HepG2 (cell line): ENCODE results near the gene DDC. TPM values are rescaled to one million over a fixed set of nuclear protein-coding genes. Genes with fewer than 3 reads are reported as not detected.

ENCODE experiments used
- ATAC-seq: fragments of 200-7000 bp; cut with Tn5 transposase; 3 replicates; pipeline ENCODE4 v1.9.1; 2020; ENCODE audit warnings: mild to moderate bottlenecking, moderate library complexity
- BruUV-seq: library from RNA; stranded (reverse); fragments of 400-500 nt; replicated peaks from 2 replicates; lab custom pipeline; 2021; lab: Mats Ljungman, UMichigan
- CTCF ChIA-PET: fragments of 300-600 bp; formaldehyde crosslinking; extraction: SDS; loops from one replicate; lab custom pipeline; 2021; ENCODE audit warnings: low total read pairs, inconsistent platforms, low intra/inter-chr PET ratio; lab: Yijun Ruan, JAX
- POLR2A ChIA-PET: fragments of 350-600 bp; sonication (Branson Sonifier 250); formaldehyde crosslinking; loops from one replicate; lab custom pipeline; 2020; ENCODE audit warnings: antibody characterized with exemption, inconsistent platforms; lab: Yijun Ruan, JAX
- DNase-seq: peaks from one replicate; pipeline ENCODE4 v3.0.0-alpha.2; 2015; ENCODE audit warnings: low spot score
- FAIRE-seq: peaks from 3 replicates; lab custom pipeline; 2011; peaks lifted over from hg19 to GRCh38; lab: Jason Lieb, UNC
- H2AFZ ChIP-seq: one replicate; pipeline ENCODE4 v1.6.1; 2011; ENCODE audit warnings: low read length, inconsistent platforms
- H3K27ac ChIP-seq: fragments of 300-600 bp; 3 replicates; pipeline ENCODE4 v1.8.0; 2011; ENCODE audit warnings: mixed run types, mild to moderate bottlenecking, mixed read lengths, low read length, inconsistent platforms; ENCODE audit not compliant: insufficient read depth; ENCODE audit errors: extremely low read length
- H3K27me3 ChIP-seq, 2 experiments: fragments of 200-600 bp in 1 of 2; 2 replicates in 1 of 2; 3 replicates in 1 of 2; pipeline versions ENCODE4 v1.6.0 to v1.8.0; 2011; ENCODE audit warnings: low read length in 2 of 2, mild to moderate bottlenecking in 2 of 2, moderate library complexity in 2 of 2, inconsistent platforms in 1 of 2; ENCODE audit not compliant: insufficient read depth in 2 of 2, control insufficient read depth in 1 of 2
- H3K36me3 ChIP-seq, 2 experiments: fragments of 200-600 bp in 1 of 2; replicated peaks in 1 of 2; 2 replicates in 1 of 2; 3 replicates in 1 of 2; pipeline versions ENCODE4 v1.5.1 to v1.8.0; 2011; ENCODE audit warnings: low read length in 2 of 2, inconsistent platforms in 1 of 2; ENCODE audit not compliant: insufficient read depth in 2 of 2, control insufficient read depth in 1 of 2
- H3K4me1 ChIP-seq: 2 replicates; pipeline ENCODE4 v1.5.1; 2012; ENCODE audit warnings: low read length, inconsistent platforms; ENCODE audit not compliant: insufficient read depth
- H3K4me2 ChIP-seq: 2 replicates; pipeline ENCODE4 v1.6.0; 2011; ENCODE audit warnings: low read depth, low read length, inconsistent platforms
- H3K4me3 ChIP-seq, 3 experiments: fragments of 200-600 bp in 1 of 3; sonication (generic), shearing (Covaris generic) in 1 of 3; replicated peaks in 1 of 3; 2 replicates each; pipeline ENCODE4 v1.5.1; 2011 to 2016; ENCODE audit warnings: low read length in 3 of 3, inconsistent platforms in 2 of 3, low read depth in 2 of 3, mild to moderate bottlenecking in 2 of 3, control low read depth in 1 of 3, mixed read lengths in 1 of 3; ENCODE audit not compliant: insufficient read depth in 1 of 3
- H3K79me2 ChIP-seq: one replicate; pipeline ENCODE4 v1.6.1; 2011; ENCODE audit warnings: low read length, inconsistent platforms; ENCODE audit not compliant: insufficient read depth
- H3K9ac ChIP-seq: 2 replicates; pipeline ENCODE4 v1.6.0; 2011; ENCODE audit warnings: mild to moderate bottlenecking, low read depth, low read length, inconsistent platforms; ENCODE audit not compliant: insufficient read depth
- H3K9me3 ChIP-seq: 2 replicates; pipeline ENCODE4 v1.5.1; 2012; ENCODE audit warnings: mild to moderate bottlenecking, low read length
- H4K20me1 ChIP-seq: 2 replicates; pipeline ENCODE4 v1.6.0; 2011; ENCODE audit warnings: inconsistent platforms, mild to moderate bottlenecking, low read length, moderate library complexity; ENCODE audit not compliant: insufficient read depth
- DR1 ChIP-seq: sonication (generic); formaldehyde crosslinking; IDR thresholded peaks from 2 replicates; pipeline ENCODE4 v1.8.0; 2021; ENCODE audit warnings: mild to moderate bottlenecking, missing genetic modification reagents, inconsistent platforms
- SALL2 ChIP-seq: sonication (generic); formaldehyde crosslinking; IDR thresholded peaks from 2 replicates; pipeline ENCODE4 v1.8.1; 2023; ENCODE audit warnings: mild to moderate bottlenecking, missing genetic modification reagents, inconsistent platforms
- SOX6 ChIP-seq, 2 experiments: fragments of 450-650 bp in 1 of 2; sonication (generic) in 1 of 2; formaldehyde crosslinking in 1 of 2; IDR thresholded peaks; 2 replicates each; pipeline versions ENCODE4 v1.4.0 to v1.6.1; 2017 to 2020; ENCODE audit warnings: antibody characterized with exemption in 1 of 2, mild to moderate bottlenecking in 1 of 2, missing genetic modification reagents in 1 of 2
- ZNF589 ChIP-seq: sonication (generic); formaldehyde crosslinking; conservative IDR thresholded peaks from 2 replicates; pipeline ENCODE4 v1.8.0; 2022; ENCODE audit warnings: mild to moderate bottlenecking, moderate library complexity, missing genetic modification reagents
- WGBS: methylation state at CpG from one replicate; pipeline ENCODE4 v1.1.6; 2017; ENCODE audit warnings: low lambda C conversion rate; 5-methylcytosine and 5-hydroxymethylcytosine counted together
- in situ Hi-C: cut with HindIII; loops from 2 replicates; pipeline ENCODE4 v1.10.0; 2017; ENCODE audit warnings: low pct_unique_long_range_greater_than_20kb; ENCODE audit not compliant: extremely low pct_ligation_motif_present
- intact Hi-C: fragments of 100-400 bp; cut with micrococcal nuclease; formaldehyde crosslinking; loops from one replicate; pipeline ENCODE4 v1.10.0; 2022; ENCODE audit not compliant: unreplicated experiment
- polyA plus RNA-seq, 8 experiments: library from polyadenylated mRNA; depleted of rRNA in 3 of 8; stranded (reverse) in 7 of 8; unstranded in 1 of 8; fragments of >200 nt; fragmentation: Illumina TruSeq in 4 of 8; extraction: Trizol in 4 of 8; gene quantifications; 2 replicates each; pipeline versions ENCODE4 v1.2.1 to v1.2.3, GENCODE V29; 2011 to 2016; ENCODE audit warnings: low read depth in 4 of 8, missing spikeins in 1 of 8, mixed read lengths in 1 of 8; ENCODE audit not compliant: insufficient read depth in 1 of 8
- total RNA-seq, 5 experiments: library from RNA; depleted of rRNA; stranded (reverse); fragments of >200 nt; fragmentation: Illumina TruSeq; extraction: Trizol; gene quantifications; 2 replicates each; pipeline ENCODE4 v1.2.3, GENCODE V29; 2016; ENCODE audit warnings: low read depth in 1 of 5
- TF ChIP-seq, protein P1 (sequence below): sonication (generic); formaldehyde crosslinking; IDR thresholded peaks from 2 replicates; pipeline ENCODE4; 2020; ENCODE audit warnings: missing genetic modification reagents, mild to moderate bottlenecking, borderline replicate concordance

DDC gene
- total and polyA plus RNA-seq, 2 of the 13 experiments (the other 11 are each of a cell fraction or from before 2014, with no cell fraction given) = 11.7 to 93.3 TPM

DNA sequence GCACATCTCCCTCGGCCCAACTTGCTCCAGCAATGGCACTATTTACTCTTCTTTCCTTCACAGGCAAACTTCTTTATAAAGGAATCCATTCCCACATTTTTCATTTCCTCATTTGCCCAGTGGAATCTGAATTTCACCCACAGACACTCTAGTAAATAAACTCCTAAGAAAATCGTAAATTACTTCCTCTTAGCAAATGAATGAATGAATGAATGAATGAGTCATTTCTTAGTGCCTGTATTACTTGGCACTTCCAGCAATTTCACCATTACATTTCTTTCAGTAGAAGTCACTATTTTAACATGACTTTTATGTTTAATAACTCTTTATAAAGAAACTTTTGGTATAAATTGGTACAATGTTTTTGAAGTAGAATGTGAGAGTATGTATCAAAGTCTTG lies 55.7 kb downstream of the DDC start:
- Histone ChIP-seq H3K27ac (no peak overlapping the region), H3K27me3 (no peaks in the 10 kb centered on the region), H3K9ac (no peak overlapping the region), H3K4me2 (no peak overlapping the region), H3K36me3 (peaks cover 2 to 9% of the 10 kb centered on the region in 2 experiments; a peak in 2 of 5 replicates), H3K4me1 (0 out of 2 replicates have a peak, but pooled peaks cover 7% of the 10 kb centered on the region), H4K20me1 (no peaks in the 10 kb centered on the region), H3K79me2 (no peaks in the 10 kb centered on the region), H2AFZ (no peak overlapping the region), H3K4me3 (no peak overlapping the region), H3K9me3 (no peaks in the 10 kb centered on the region)
- in situ Hi-C loops (no loop called here), intact Hi-C loops (no loop called here)
- ATAC-seq = no peak
- CTCF ChIA-PET = no interaction called here
- POLR2A ChIA-PET = no interaction called here
- DNase-seq = no peak
- WGBS = 93% methylated on average over 2 of the region's 2 CpGs
- TF ChIP-seq, protein P1, sequence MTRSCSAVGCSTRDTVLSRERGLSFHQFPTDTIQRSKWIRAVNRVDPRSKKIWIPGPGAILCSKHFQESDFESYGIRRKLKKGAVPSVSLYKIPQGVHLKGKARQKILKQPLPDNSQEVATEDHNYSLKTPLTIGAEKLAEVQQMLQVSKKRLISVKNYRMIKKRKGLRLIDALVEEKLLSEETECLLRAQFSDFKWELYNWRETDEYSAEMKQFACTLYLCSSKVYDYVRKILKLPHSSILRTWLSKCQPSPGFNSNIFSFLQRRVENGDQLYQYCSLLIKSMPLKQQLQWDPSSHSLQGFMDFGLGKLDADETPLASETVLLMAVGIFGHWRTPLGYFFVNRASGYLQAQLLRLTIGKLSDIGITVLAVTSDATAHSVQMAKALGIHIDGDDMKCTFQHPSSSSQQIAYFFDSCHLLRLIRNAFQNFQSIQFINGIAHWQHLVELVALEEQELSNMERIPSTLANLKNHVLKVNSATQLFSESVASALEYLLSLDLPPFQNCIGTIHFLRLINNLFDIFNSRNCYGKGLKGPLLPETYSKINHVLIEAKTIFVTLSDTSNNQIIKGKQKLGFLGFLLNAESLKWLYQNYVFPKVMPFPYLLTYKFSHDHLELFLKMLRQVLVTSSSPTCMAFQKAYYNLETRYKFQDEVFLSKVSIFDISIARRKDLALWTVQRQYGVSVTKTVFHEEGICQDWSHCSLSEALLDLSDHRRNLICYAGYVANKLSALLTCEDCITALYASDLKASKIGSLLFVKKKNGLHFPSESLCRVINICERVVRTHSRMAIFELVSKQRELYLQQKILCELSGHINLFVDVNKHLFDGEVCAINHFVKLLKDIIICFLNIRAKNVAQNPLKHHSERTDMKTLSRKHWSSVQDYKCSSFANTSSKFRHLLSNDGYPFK (CRISPR knock-in tag) = no peak
- TF ChIP-seq DR1 (CRISPR knock-in tag) (no peak), ZNF589 (CRISPR knock-in tag) (no peak), SALL2 (CRISPR knock-in tag) (no peak)
- no peak for FAIRE-seq
- BruUV-seq = no TSS peak

DNA sequence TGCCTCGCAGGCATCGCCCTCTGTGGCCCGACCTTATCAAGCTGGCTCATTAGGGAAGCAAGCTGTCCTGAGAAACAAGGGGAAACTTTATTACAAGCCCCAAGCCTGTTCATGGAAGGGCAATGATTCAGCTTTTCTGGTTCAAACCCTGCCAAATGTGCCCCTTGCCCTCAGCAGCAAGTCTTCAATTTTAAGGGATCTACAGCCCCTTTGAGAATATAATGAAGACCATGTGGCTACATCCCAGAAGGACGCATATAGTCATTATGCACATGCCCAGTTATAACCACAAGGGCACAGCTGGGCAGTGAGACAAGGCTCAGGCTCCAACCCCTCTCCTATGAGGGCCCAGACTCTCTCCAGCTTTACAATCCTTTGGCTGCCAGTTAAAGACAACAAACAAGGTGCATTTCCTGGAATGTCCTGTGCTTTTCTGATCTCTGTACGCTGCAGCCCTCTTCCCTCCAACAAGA lies 56.7 kb downstream of the DDC start:
- in situ Hi-C loops (no loop called here), intact Hi-C loops (no loop called here)
- Histone ChIP-seq H4K20me1 (no peaks in the 10 kb centered on the region), H3K4me2 (no peak overlapping the region), H3K9me3 (no peaks in the 10 kb centered on the region), H3K36me3 (peaks cover 2 to 9% of the 10 kb centered on the region in 2 experiments; a peak in 2 of 5 replicates), H3K27me3 (no peaks in the 10 kb centered on the region), H3K27ac (no peak overlapping the region), H3K79me2 (no peaks in the 10 kb centered on the region), H3K4me3 (no peak overlapping the region), H3K4me1 (0 out of 2 replicates have a peak, but pooled peaks cover 3% of the 10 kb centered on the region), H3K9ac (no peak overlapping the region), H2AFZ (no peak overlapping the region)
- no TSS peak for BruUV-seq
- ATAC-seq = no peak
- FAIRE-seq = no peak
- 97% methylated on average over 5 of the region's 5 CpGs for WGBS
- TF ChIP-seq SOX6 (IDR thresholded peaks at IDR 0.05) (no peak), SOX6 (CRISPR knock-in tag; IDR thresholded peaks at IDR 0.05) (no peak)
- no peak for DNase-seq
- POLR2A ChIA-PET = no interaction called here
- CTCF ChIA-PET = no interaction called here
